WERI-Rb-1 (cell line): ENCODE data around the gene KIAA1549.

Experiments
- DNase-seq: peaks from one replicate; pipeline ENCODE4 v3.0.0-alpha.2; 2020
- H3K27ac ChIP-seq: fragments of 250-450 bp; sonication (Bioruptor Pico); 2 replicates; pipeline ENCODE4 v1.5.1; 2020; ENCODE audit warnings: mild to moderate bottlenecking, moderate library complexity
- H3K27me3 ChIP-seq: fragments of 250-450 bp; sonication (Bioruptor Pico); 2 replicates; pipeline ENCODE4 v1.5.1; 2021; ENCODE audit warnings: mild to moderate bottlenecking, low read depth, moderate library complexity; ENCODE audit not compliant: insufficient read depth, severe bottlenecking
- H3K36me3 ChIP-seq: fragments of 250-450 bp; sonication (Bioruptor Pico); 2 replicates; pipeline ENCODE4 v1.5.1; 2020; ENCODE audit warnings: mild to moderate bottlenecking, moderate library complexity
- H3K4me3 ChIP-seq: 2 replicates; pipeline ENCODE4 v1.5.1; 2011; ENCODE audit warnings: low read depth, mild to moderate bottlenecking, control low read depth, low read length
- H3K9me3 ChIP-seq: fragments of 250-450 bp; sonication (Bioruptor Pico); 2 replicates; pipeline ENCODE4 v1.5.1; 2021; ENCODE audit warnings: mild to moderate bottlenecking, moderate library complexity; ENCODE audit not compliant: severe bottlenecking
- CTCF ChIP-seq: IDR thresholded peaks from 2 replicates; pipeline ENCODE4 v1.5.1; 2011; ENCODE audit warnings: low read depth, mild to moderate bottlenecking, control low read depth, inconsistent platforms, low read length

Gene KIAA1549

DNA sequence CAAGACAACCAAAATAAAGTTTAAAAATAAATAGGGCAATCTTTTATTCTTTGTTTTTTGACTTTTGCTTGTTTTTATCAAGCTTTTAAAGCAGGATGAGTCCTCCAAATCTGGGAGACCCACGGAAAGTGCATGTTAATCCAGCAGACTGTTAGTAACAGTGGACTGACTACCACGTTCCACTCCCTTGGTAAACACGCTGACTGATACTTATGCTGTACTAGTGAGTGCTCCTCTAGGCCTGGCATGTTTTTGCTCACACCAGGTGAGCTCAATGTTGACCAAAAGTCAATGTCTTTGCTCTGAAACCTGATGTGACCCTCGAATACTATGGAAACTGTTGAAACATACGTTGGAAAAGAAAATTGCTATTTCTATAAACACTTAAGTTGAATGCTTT, 88.4 kb downstream of the KIAA1549 start:
- H3K36me3 ChIP-seq, result peaks cover 14% of the 10 kb centered on the region
- no peaks in the 10 kb centered on the region for H3K27me3 ChIP-seq
- H3K9me3 ChIP-seq, result no peaks in the 10 kb centered on the region
- no peak for DNase-seq
- H3K27ac ChIP-seq, result no peak overlapping the region
- H3K4me3 ChIP-seq, result no peak overlapping the region
- no peak for TF ChIP-seq CTCF

GRCh38 chr7:138892006-138892630, 89.1 kb downstream of the KIAA1549 start:
- no peak overlapping the region for H3K4me3 ChIP-seq
- no peak for TF ChIP-seq CTCF
- DNase-seq, result no peak
- no peak overlapping the region for H3K27ac ChIP-seq
- no peaks in the 10 kb centered on the region for H3K27me3 ChIP-seq
- peaks cover 14% of the 10 kb centered on the region for H3K36me3 ChIP-seq
- H3K9me3 ChIP-seq, result no peaks in the 10 kb centered on the region

DNA sequence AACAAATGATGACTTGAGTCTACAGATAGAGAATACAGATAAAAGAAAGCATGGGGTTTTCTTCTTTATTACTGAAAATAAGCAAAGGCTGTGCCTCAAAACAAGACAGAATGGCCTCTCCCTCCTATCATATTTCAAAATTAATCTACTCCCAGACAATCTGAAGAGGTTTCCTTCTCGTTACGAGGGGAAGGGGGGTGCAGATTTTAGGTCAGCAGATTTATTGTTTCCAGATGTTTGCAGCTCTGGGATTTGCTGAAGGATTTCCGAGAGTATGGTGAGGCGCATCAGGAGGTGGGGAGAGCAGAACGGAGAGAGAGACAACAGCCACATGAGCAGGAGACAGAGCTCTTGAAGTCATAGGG, 89.8 kb downstream of the KIAA1549 start:
- peaks cover 10% of the 10 kb centered on the region for H3K36me3 ChIP-seq
- H3K4me3 ChIP-seq, result no peak overlapping the region
- no peak for TF ChIP-seq CTCF
- no peak for DNase-seq
- no peaks in the 10 kb centered on the region for H3K27me3 ChIP-seq
- H3K9me3 ChIP-seq, result no peaks in the 10 kb centered on the region
- H3K27ac ChIP-seq, result no peak overlapping the region

- H3K27me3 ChIP-seq, result no peaks in the 10 kb centered on the region
- H3K27ac ChIP-seq, result no peak overlapping the region
- H3K36me3 ChIP-seq, result peaks cover 10% of the 10 kb centered on the region
- H3K4me3 ChIP-seq, result no peak overlapping the region
- DNase-seq, result no peak
- no peaks in the 10 kb centered on the region for H3K9me3 ChIP-seq
- TF ChIP-seq CTCF, result no peak
These were observed 90.4 kb downstream of the KIAA1549 start for GRCh38 chr7:138890499-138891445.

DNA sequence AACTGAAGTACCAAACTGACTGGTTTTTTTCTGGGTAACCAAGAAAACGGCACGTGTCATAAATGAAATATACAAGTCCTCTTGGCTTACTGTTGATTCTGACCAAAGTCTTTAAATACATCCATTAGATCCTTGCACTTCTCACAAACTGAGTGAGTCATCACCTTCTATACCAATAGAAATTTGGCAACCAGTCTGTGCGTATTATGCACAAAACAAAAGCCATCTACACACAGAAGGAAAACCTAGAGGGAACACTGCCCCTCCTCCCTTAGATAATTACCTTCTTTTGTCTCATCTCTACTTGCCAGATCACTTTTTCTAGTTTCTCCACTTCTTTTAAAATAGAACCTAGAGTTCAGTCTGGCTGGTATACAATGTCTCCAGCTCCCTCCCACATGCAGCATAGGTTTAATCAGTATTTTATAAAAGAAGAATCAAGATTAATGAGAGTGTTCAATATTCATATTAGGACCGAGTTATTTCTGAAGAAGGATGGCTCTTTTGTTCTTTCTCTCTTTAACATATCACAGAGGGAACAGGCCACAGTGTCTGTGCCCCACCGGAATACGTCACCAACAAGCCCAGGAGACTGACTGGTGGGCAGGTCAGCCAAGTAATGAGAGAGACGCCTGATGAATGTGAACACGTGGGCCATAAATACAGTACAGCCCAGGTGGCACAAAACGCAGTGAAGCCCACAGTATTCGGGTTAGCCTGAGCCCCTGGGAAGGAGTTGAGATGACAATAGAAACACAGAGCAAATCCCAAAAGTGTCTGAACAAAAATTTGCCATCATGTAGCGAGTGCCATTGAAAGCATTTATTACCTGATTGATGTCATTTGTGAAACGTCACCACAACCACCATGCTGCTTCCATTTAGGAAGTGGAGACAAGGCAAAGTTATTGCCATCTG, 91.3 kb downstream of the KIAA1549 start:
- Histone ChIP-seq H3K27ac (no peak overlapping the region), H3K9me3 (no peaks in the 10 kb centered on the region)
- DNase-seq, result no peak

More for the DNA sequence above, 91.3 kb downstream of the KIAA1549 start:
- H3K36me3 ChIP-seq, result peaks cover 9% of the 10 kb centered on the region
- no peaks in the 10 kb centered on the region for H3K27me3 ChIP-seq
- TF ChIP-seq CTCF, result no peak
- H3K4me3 ChIP-seq, result no peak overlapping the region
